WTC11 (cell line): Measurements from ENCODE around the gene FGF8. TPM values are rescaled to one million over a fixed set of nuclear protein-coding genes. Genes with fewer than 3 reads are reported as not detected.

ENCODE experiments used
- ATAC-seq: fragments of 200-7000 bp; cut with Tn5 transposase; 2 replicates; pipeline ENCODE4 v1.10.0; 2021; ENCODE audit warnings: mild to moderate bottlenecking, moderate library complexity
- CTCF ChIA-PET: fragments of 300-600 bp; sonication (Branson Sonifier 250); formaldehyde crosslinking; loops from one replicate; lab custom pipeline; 2021; ENCODE audit warnings: antibody characterized with exemption; lab: Charles Lee
- POLR2A ChIA-PET: fragments of 350-600 bp; sonication (Branson Sonifier 250); formaldehyde crosslinking; loops from one replicate; lab custom pipeline; 2021; ENCODE audit warnings: antibody characterized with exemption; lab: Charles Lee
- DNase-seq: peaks from one replicate; pipeline ENCODE4 v3.0.0; 2021; ENCODE audit warnings: low spot score
- H3K27ac Mint-ChIP-seq: 2 replicates; pipeline ENCODE4 v1.8.0; 2021; ENCODE audit warnings: mixed read lengths
- H3K27me3 Mint-ChIP-seq: 2 replicates; pipeline ENCODE4 v1.8.0; 2021; ENCODE audit warnings: low read depth, mild to moderate bottlenecking, moderate library complexity, mixed read lengths
- H3K36me3 Mint-ChIP-seq: 2 replicates; pipeline ENCODE4 v1.8.0; 2021; ENCODE audit warnings: mixed read lengths
- H3K4me1 Mint-ChIP-seq: 2 replicates; pipeline ENCODE4 v1.8.0; 2022; ENCODE audit warnings: mixed read lengths
- H3K4me3 Mint-ChIP-seq: 2 replicates; pipeline ENCODE4 v1.8.0; 2021; ENCODE audit warnings: mild to moderate bottlenecking, moderate library complexity, mixed read lengths
- H3K9me3 Mint-ChIP-seq: 2 replicates; pipeline ENCODE4 v1.8.0; 2021; ENCODE audit warnings: mixed read lengths
- ETV6 ChIP-seq: sonication (generic); formaldehyde crosslinking; IDR thresholded peaks from 2 replicates; pipeline ENCODE4 v1.8.1; 2022; ENCODE audit warnings: mild to moderate bottlenecking, missing genetic modification reagents
- FOXJ3 ChIP-seq: sonication (generic); formaldehyde crosslinking; IDR thresholded peaks from 2 replicates; pipeline ENCODE4 v1.9.0; 2021; ENCODE audit warnings: missing genetic modification reagents, mild to moderate bottlenecking, borderline replicate concordance
- FOXK1 ChIP-seq: sonication (generic); formaldehyde crosslinking; IDR thresholded peaks from 2 replicates; pipeline ENCODE4 v1.8.0; 2022; ENCODE audit warnings: mild to moderate bottlenecking, moderate library complexity, missing genetic modification reagents
- NFYB ChIP-seq: sonication (generic); formaldehyde crosslinking; conservative IDR thresholded peaks from 2 replicates; pipeline ENCODE4 v1.8.0; 2022; ENCODE audit warnings: low read depth, missing genetic modification reagents
- NR2C2 ChIP-seq: sonication (generic); formaldehyde crosslinking; IDR thresholded peaks from 2 replicates; pipeline ENCODE4 v1.8.0; 2022; ENCODE audit warnings: mild to moderate bottlenecking, missing genetic modification reagents
- RORB ChIP-seq: fragments of 250-450 bp; sonication (Bioruptor Pico); IDR thresholded peaks from 2 replicates; pipeline ENCODE4 v1.9.0; 2021; ENCODE audit warnings: mild to moderate bottlenecking
- SOX15 ChIP-seq: fragments of 250-450 bp; sonication (Bioruptor Pico); IDR thresholded peaks from 2 replicates; pipeline ENCODE4 v1.9.0; 2021; ENCODE audit warnings: mild to moderate bottlenecking
- SP1 ChIP-seq: sonication (generic); formaldehyde crosslinking; conservative IDR thresholded peaks from 2 replicates; pipeline ENCODE4 v1.8.1; 2022; ENCODE audit warnings: missing genetic modification reagents
- TEAD4 ChIP-seq: sonication (generic); formaldehyde crosslinking; IDR thresholded peaks from 2 replicates; pipeline ENCODE4 v1.8.0; 2022; ENCODE audit warnings: mild to moderate bottlenecking, missing genetic modification reagents
- total RNA-seq: library from RNA; stranded (reverse); gene quantifications from 3 replicates; pipeline ENCODE4 v1.2.3, GENCODE V29; 2021
- TF ChIP-seq, protein P1 (sequence below): sonication (generic); formaldehyde crosslinking; IDR thresholded peaks from 2 replicates; pipeline ENCODE4 v1.8.1; 2023; ENCODE audit warnings: mild to moderate bottlenecking, missing genetic modification reagents
- TF ChIP-seq, protein P2 (sequence below): fragments of 250-450 bp; sonication (Bioruptor Pico); IDR thresholded peaks from 2 replicates; pipeline ENCODE4 v1.9.0; 2021; ENCODE audit warnings: mild to moderate bottlenecking, borderline replicate concordance
- TF ChIP-seq, protein P3 (sequence below): sonication (generic); formaldehyde crosslinking; IDR thresholded peaks from 2 replicates; pipeline ENCODE4 v1.8.1; 2022; ENCODE audit warnings: missing genetic modification reagents, borderline replicate concordance
- TF ChIP-seq, protein P4 (sequence below): fragments of 250-450 bp; sonication (Bioruptor Pico); IDR thresholded peaks from 2 replicates; pipeline ENCODE4 v1.9.0; 2021; ENCODE audit warnings: mild to moderate bottlenecking
- TF ChIP-seq, protein P5 (sequence below): sonication (generic); formaldehyde crosslinking; IDR thresholded peaks from 2 replicates; pipeline ENCODE4 v1.8.0; 2022; ENCODE audit warnings: mild to moderate bottlenecking, missing genetic modification reagents
- TF ChIP-seq, protein P6 (sequence below): sonication (generic); formaldehyde crosslinking; conservative IDR thresholded peaks from 2 replicates; pipeline ENCODE4 v1.8.1; 2023; ENCODE audit warnings: mild to moderate bottlenecking, low read depth, missing genetic modification reagents, moderate library complexity

Gene FGF8
- total RNA-seq, 1 experiment from 2014 or later: 28.9 TPM

DNA sequence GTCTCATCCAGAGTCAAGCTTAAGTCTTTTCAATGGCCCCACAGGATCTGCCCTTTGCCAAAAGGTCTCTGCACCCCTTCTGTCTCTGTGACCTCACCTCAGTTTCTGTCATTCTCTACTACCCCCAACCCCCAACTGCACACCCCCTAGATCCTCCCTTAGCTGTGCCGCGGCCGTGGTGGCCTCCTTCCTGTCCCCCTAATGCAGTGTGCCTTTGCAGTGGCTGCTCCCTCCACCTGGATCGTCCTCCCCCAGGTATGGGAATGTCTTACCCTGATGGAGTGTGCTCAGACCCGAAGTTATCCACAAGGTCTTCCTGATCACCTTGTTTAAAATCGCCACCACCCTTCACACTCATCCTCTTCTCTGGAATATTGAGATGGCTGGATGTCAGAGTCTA, 9.6 kb downstream of the FGF8 start (continued):
- TF ChIP-seq SOX15 (CRISPR knock-in tag) (no peak), ETV6 (no peak), NR2C2 (CRISPR knock-in tag) (no peak), TEAD4 (CRISPR knock-in tag) (no peak)
- TF ChIP-seq, all 79 proteins: peak for 0

DNA sequence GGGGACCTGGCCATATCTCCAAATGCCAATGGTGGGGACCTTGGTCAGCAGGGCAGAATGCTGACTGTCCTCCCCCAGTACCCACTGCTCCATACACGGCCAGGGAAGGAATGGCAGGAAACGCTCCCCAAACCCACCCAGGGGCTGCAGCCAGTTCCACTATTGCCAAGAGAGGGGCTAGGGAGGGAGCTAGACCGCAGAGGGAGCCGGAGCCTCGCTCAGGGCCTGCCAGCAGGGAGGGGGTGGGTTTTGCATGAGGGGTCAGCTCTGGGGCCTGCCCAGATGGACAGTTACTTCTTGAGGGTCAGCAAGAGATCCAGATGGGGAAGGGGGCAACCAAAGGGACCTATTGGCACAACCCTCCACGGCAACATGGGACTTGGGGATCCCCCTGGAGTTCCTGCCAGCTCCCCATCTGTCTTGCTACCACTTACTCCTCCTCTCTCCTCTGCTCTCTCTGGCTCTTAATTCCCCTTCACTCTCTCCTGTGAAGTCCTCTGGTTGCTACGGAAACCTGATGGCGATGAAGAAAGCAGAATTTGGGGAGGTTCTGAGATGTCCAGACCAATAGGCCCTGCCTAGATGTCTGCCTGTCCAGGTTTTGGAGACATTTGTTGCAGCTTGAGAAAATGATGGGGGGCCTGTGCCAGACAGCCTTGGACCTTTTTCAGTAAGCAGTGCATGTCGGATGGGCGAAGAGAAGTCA, 12.6 kb downstream of the FGF8 start:
- H3K36me3 Mint-ChIP-seq: no peaks in the 10 kb centered on the region
- ATAC-seq (no peak), DNase-seq (no peak)

More for the DNA sequence above, 12.6 kb downstream of the FGF8 start:
- Mint-ChIP-seq H3K9me3 (no peaks in the 10 kb centered on the region), H3K27me3 (peaks cover 8% of the 10 kb centered on the region), H3K4me1 (peaks cover 19% of the 10 kb centered on the region), H3K27ac (no peak overlapping the region), H3K4me3 (no peak overlapping the region)
- CTCF ChIA-PET: interaction anchor here (1.6 kb wide), 1 partner anchor 14 kb away, joined by 6 read pairs; no protein-coding TSS in a partner anchor
- TF ChIP-seq FOXJ3 (no peak), SP1 (CRISPR knock-in tag) (no peak), FOXK1 (CRISPR knock-in tag) (no peak), RORB (no peak), NFYB (no peak)
- TF ChIP-seq, protein P1, sequence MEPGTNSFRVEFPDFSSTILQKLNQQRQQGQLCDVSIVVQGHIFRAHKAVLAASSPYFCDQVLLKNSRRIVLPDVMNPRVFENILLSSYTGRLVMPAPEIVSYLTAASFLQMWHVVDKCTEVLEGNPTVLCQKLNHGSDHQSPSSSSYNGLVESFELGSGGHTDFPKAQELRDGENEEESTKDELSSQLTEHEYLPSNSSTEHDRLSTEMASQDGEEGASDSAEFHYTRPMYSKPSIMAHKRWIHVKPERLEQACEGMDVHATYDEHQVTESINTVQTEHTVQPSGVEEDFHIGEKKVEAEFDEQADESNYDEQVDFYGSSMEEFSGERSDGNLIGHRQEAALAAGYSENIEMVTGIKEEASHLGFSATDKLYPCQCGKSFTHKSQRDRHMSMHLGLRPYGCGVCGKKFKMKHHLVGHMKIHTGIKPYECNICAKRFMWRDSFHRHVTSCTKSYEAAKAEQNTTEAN (CRISPR knock-in tag): no peak
- TF ChIP-seq, protein P2, sequence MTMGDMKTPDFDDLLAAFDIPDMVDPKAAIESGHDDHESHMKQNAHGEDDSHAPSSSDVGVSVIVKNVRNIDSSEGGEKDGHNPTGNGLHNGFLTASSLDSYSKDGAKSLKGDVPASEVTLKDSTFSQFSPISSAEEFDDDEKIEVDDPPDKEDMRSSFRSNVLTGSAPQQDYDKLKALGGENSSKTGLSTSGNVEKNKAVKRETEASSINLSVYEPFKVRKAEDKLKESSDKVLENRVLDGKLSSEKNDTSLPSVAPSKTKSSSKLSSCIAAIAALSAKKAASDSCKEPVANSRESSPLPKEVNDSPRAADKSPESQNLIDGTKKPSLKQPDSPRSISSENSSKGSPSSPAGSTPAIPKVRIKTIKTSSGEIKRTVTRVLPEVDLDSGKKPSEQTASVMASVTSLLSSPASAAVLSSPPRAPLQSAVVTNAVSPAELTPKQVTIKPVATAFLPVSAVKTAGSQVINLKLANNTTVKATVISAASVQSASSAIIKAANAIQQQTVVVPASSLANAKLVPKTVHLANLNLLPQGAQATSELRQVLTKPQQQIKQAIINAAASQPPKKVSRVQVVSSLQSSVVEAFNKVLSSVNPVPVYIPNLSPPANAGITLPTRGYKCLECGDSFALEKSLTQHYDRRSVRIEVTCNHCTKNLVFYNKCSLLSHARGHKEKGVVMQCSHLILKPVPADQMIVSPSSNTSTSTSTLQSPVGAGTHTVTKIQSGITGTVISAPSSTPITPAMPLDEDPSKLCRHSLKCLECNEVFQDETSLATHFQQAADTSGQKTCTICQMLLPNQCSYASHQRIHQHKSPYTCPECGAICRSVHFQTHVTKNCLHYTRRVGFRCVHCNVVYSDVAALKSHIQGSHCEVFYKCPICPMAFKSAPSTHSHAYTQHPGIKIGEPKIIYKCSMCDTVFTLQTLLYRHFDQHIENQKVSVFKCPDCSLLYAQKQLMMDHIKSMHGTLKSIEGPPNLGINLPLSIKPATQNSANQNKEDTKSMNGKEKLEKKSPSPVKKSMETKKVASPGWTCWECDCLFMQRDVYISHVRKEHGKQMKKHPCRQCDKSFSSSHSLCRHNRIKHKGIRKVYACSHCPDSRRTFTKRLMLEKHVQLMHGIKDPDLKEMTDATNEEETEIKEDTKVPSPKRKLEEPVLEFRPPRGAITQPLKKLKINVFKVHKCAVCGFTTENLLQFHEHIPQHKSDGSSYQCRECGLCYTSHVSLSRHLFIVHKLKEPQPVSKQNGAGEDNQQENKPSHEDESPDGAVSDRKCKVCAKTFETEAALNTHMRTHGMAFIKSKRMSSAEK (CRISPR knock-in tag): no peak
- TF ChIP-seq, protein P3, sequence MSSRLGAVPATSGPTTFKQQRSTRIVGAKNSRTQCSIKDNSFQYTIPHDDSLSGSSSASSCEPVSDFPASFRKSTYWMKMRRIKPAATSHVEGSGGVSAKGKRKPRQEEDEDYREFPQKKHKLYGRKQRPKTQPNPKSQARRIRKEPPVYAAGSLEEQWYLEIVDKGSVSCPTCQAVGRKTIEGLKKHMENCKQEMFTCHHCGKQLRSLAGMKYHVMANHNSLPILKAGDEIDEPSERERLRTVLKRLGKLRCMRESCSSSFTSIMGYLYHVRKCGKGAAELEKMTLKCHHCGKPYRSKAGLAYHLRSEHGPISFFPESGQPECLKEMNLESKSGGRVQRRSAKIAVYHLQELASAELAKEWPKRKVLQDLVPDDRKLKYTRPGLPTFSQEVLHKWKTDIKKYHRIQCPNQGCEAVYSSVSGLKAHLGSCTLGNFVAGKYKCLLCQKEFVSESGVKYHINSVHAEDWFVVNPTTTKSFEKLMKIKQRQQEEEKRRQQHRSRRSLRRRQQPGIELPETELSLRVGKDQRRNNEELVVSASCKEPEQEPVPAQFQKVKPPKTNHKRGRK (CRISPR knock-in tag): no peak
- TF ChIP-seq, protein P4, sequence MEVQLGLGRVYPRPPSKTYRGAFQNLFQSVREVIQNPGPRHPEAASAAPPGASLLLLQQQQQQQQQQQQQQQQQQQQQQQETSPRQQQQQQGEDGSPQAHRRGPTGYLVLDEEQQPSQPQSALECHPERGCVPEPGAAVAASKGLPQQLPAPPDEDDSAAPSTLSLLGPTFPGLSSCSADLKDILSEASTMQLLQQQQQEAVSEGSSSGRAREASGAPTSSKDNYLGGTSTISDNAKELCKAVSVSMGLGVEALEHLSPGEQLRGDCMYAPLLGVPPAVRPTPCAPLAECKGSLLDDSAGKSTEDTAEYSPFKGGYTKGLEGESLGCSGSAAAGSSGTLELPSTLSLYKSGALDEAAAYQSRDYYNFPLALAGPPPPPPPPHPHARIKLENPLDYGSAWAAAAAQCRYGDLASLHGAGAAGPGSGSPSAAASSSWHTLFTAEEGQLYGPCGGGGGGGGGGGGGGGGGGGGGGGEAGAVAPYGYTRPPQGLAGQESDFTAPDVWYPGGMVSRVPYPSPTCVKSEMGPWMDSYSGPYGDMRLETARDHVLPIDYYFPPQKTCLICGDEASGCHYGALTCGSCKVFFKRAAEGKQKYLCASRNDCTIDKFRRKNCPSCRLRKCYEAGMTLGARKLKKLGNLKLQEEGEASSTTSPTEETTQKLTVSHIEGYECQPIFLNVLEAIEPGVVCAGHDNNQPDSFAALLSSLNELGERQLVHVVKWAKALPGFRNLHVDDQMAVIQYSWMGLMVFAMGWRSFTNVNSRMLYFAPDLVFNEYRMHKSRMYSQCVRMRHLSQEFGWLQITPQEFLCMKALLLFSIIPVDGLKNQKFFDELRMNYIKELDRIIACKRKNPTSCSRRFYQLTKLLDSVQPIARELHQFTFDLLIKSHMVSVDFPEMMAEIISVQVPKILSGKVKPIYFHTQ (CRISPR knock-in tag): no peak
- TF ChIP-seq, protein P5, sequence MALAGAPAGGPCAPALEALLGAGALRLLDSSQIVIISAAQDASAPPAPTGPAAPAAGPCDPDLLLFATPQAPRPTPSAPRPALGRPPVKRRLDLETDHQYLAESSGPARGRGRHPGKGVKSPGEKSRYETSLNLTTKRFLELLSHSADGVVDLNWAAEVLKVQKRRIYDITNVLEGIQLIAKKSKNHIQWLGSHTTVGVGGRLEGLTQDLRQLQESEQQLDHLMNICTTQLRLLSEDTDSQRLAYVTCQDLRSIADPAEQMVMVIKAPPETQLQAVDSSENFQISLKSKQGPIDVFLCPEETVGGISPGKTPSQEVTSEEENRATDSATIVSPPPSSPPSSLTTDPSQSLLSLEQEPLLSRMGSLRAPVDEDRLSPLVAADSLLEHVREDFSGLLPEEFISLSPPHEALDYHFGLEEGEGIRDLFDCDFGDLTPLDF (CRISPR knock-in tag): no peak
- TF ChIP-seq, protein P6, sequence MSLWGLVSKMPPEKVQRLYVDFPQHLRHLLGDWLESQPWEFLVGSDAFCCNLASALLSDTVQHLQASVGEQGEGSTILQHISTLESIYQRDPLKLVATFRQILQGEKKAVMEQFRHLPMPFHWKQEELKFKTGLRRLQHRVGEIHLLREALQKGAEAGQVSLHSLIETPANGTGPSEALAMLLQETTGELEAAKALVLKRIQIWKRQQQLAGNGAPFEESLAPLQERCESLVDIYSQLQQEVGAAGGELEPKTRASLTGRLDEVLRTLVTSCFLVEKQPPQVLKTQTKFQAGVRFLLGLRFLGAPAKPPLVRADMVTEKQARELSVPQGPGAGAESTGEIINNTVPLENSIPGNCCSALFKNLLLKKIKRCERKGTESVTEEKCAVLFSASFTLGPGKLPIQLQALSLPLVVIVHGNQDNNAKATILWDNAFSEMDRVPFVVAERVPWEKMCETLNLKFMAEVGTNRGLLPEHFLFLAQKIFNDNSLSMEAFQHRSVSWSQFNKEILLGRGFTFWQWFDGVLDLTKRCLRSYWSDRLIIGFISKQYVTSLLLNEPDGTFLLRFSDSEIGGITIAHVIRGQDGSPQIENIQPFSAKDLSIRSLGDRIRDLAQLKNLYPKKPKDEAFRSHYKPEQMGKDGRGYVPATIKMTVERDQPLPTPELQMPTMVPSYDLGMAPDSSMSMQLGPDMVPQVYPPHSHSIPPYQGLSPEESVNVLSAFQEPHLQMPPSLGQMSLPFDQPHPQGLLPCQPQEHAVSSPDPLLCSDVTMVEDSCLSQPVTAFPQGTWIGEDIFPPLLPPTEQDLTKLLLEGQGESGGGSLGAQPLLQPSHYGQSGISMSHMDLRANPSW (CRISPR knock-in tag): no peak
- POLR2A ChIA-PET: interaction anchor here (0.6 kb wide), 1 partner anchor 432 kb away, joined by 7 read pairs; no protein-coding TSS in a partner anchor
